DND-41 (cell line): ENCODE measurements around the gene MMP14.

Source experiments
- ATAC-seq: fragments of 200-7000 bp; cut with Tn5 transposase; 3 replicates; pipeline ENCODE4 v1.9.1; 2021; ENCODE audit warnings: low read depth; ENCODE audit not compliant: insufficient read depth
- DNase-seq: peaks from one replicate; pipeline ENCODE4 v3.0.0-alpha.2; 2020
- H2AFZ ChIP-seq: 2 replicates; pipeline ENCODE4 v1.6.0; 2012; ENCODE audit warnings: low read depth, low read length
- H3K27ac ChIP-seq: 2 replicates; pipeline ENCODE4 v1.5.1; 2012; ENCODE audit warnings: low read length, inconsistent platforms
- H3K27me3 ChIP-seq: fragments of 200-600 bp; sonication (generic); 2 replicates; pipeline ENCODE4 v1.6.0; 2012; ENCODE audit warnings: low read length, mild to moderate bottlenecking, inconsistent platforms; ENCODE audit not compliant: insufficient read depth, poor library complexity
- H3K36me3 ChIP-seq: 2 replicates; pipeline ENCODE4 v1.5.1; 2012; ENCODE audit warnings: low read length, inconsistent platforms; ENCODE audit not compliant: insufficient read depth
- H3K4me1 ChIP-seq: 2 replicates; pipeline ENCODE4 v1.5.1; 2012; ENCODE audit warnings: mild to moderate bottlenecking, low read length; ENCODE audit not compliant: insufficient read depth
- H3K4me2 ChIP-seq: 2 replicates; pipeline ENCODE4 v1.6.0; 2012; ENCODE audit warnings: mild to moderate bottlenecking, moderate library complexity, low read length, inconsistent platforms; ENCODE audit not compliant: insufficient read depth
- H3K4me3 ChIP-seq, 2 experiments: fragments of 200-600 bp in 1 of 2; shearing (Covaris generic) in 1 of 2; 2 replicates each; pipeline ENCODE4 v1.5.1; 2012 to 2016; ENCODE audit warnings: inconsistent platforms in 2 of 2, low read length in 2 of 2, mild to moderate bottlenecking in 2 of 2, low read depth in 1 of 2, moderate library complexity in 1 of 2
- H3K79me2 ChIP-seq: 2 replicates; pipeline ENCODE4 v1.6.0; 2012; ENCODE audit warnings: low read length, inconsistent platforms; ENCODE audit not compliant: insufficient read depth
- H3K9ac ChIP-seq: 2 replicates; pipeline ENCODE4 v1.6.0; 2012; ENCODE audit warnings: low read depth, mild to moderate bottlenecking, inconsistent platforms, low read length, moderate library complexity
- H3K9me3 ChIP-seq: 2 replicates; pipeline ENCODE4 v1.5.1; 2012; ENCODE audit warnings: low read length, moderate library complexity, mild to moderate bottlenecking, inconsistent platforms; ENCODE audit not compliant: insufficient read depth, severe bottlenecking
- H4K20me1 ChIP-seq: 2 replicates; pipeline ENCODE4 v1.6.0; 2012; ENCODE audit warnings: low read length; ENCODE audit not compliant: insufficient read depth
- EZH2 ChIP-seq: IDR thresholded peaks from 3 replicates; pipeline ENCODE4 v1.6.1; 2012; ENCODE audit warnings: borderline replicate concordance, low read depth, mild to moderate bottlenecking, moderate library complexity, low read length, inconsistent platforms; ENCODE audit not compliant: severe bottlenecking
- TF ChIP-seq, protein P1 (sequence below): IDR thresholded peaks from 2 replicates; pipeline ENCODE4 v1.5.1; 2012; ENCODE audit warnings: borderline replicate concordance, low read length, moderate library complexity, mild to moderate bottlenecking; ENCODE audit not compliant: poor library complexity, severe bottlenecking; ENCODE audit errors: extremely low read depth

MMP14 gene

DNA sequence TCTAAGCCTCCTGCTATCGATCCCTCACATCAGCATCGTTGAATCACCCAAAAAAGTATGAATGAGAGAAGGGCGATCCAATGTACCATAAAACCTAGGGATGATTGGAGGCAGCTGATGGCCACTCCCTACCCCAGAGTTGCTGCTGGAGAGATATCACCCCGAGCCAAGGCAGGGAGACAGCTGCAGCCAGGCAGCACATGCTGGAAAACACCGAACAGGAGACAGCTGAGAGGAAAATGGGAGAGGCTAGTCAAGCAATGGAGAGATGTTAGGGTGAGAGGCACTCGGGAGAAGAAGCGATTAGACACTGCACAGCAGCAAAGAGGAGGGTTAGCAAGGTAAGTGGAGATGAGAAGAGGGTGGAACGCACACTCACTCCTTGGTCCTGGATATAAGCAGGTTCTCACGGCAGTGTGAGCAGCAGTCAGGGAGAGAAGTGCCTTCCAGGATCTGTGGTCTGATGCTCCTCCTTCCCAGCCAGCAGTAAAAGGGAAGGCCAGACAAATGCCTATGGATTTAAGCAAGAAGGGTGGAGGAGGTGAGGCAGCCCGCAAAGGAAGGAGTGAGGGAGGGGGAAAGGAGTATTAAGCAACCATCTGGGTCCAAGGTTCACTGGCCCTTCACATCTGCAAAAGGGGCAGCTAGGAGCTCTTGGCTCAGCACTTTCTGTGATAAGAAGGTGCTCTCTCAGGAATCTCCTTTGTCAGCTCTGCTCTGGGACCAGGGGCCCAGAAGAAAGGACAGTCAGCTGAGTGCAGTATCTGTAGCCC lies 21.3 kb upstream of the MMP14 start, which contains the start of gene SLC7A7:
SLC7A7 (minus strand) TSS at position 495 of the 773 bp plus-strand sequence. CDS start 2,037 bp downstream, outside the sequence.
- Histone ChIP-seq H3K4me1 (peaks cover 5% of the 10 kb centered on the region; the same call in 1 of the 2 replicates), H2AFZ (peak within 1 kb of the TSS; percentile 53; the same call in 1 of the 2 replicates), H3K4me2 (no peak within 1 kb of the TSS), H3K27ac (no peak within 1 kb of the TSS), H3K9ac (no peak within 1 kb of the TSS), H3K4me3 (no peak within 1 kb of the TSS), H3K9me3 (no peaks in the 10 kb centered on the region), H3K36me3 (no peaks in the 10 kb centered on the region), H4K20me1 (no peaks in the 10 kb centered on the region), H3K79me2 (no peaks in the 10 kb centered on the region), H3K27me3 (peaks cover 6% of the 10 kb centered on the region)
- DNase-seq (no peak), ATAC-seq (0 out of 3 replicates have a peak, but pooled peaks have one; percentile 5)
- TF ChIP-seq EZH2, result no peak
- TF ChIP-seq, protein P1, sequence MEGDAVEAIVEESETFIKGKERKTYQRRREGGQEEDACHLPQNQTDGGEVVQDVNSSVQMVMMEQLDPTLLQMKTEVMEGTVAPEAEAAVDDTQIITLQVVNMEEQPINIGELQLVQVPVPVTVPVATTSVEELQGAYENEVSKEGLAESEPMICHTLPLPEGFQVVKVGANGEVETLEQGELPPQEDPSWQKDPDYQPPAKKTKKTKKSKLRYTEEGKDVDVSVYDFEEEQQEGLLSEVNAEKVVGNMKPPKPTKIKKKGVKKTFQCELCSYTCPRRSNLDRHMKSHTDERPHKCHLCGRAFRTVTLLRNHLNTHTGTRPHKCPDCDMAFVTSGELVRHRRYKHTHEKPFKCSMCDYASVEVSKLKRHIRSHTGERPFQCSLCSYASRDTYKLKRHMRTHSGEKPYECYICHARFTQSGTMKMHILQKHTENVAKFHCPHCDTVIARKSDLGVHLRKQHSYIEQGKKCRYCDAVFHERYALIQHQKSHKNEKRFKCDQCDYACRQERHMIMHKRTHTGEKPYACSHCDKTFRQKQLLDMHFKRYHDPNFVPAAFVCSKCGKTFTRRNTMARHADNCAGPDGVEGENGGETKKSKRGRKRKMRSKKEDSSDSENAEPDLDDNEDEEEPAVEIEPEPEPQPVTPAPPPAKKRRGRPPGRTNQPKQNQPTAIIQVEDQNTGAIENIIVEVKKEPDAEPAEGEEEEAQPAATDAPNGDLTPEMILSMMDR, result no peak

DNA sequence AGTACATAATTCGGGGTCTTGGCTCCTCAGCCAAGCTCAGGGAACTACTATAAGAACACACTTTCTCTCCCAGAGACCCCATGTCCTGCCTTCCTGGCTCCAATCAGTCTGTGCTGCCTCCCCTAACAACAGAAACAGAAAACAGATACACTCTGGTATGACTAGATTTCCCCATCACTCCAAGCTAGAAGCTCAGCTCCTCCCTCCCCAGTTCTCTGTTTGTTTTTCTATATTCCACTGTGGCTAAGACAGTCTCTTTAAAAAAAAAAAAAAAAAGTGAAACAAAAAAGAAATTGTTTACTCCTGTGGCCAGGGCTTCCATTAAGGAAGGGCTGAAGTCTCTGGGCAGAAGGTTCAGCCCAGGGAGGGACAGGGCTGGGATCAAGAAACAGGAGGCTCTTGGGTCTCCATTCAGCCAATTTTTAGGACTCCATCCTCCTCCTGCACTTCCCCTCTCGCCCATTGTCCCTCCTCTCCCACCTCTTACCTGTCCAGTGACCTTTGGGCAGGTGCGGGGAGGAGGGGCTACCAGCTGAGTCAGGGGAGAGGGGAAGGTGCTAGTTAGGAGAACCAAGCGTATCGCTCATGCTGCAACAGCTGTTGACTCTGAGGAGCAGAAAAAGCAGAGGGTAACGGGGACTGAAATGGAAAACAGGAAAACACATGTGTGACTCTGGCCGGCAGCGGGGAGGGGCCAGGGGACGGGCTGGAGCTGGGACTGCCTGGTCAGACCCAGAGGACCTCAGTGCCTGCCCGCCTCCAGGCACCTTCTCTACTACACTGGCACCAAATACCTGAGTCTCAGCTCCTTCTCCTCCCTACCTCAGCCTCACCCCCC lies 17.0 kb upstream of the MMP14 start:
- Histone ChIP-seq H3K9me3 (no peaks in the 10 kb centered on the region), H3K4me3 (no peak overlapping the region), H3K27ac (no peak overlapping the region), H3K4me1 (peaks cover 10% of the 10 kb centered on the region), H3K9ac (no peak overlapping the region), H3K4me2 (no peak overlapping the region), H4K20me1 (no peaks in the 10 kb centered on the region), H3K79me2 (no peaks in the 10 kb centered on the region), H2AFZ (no peak overlapping the region; the same call in 1 of the 2 replicates), H3K36me3 (no peaks in the 10 kb centered on the region), H3K27me3 (peaks cover 6% of the 10 kb centered on the region)
- no peak for TF ChIP-seq EZH2
- TF ChIP-seq, protein P1, result no peak
- no peak for ATAC-seq
- DNase-seq, result no peak

DNA sequence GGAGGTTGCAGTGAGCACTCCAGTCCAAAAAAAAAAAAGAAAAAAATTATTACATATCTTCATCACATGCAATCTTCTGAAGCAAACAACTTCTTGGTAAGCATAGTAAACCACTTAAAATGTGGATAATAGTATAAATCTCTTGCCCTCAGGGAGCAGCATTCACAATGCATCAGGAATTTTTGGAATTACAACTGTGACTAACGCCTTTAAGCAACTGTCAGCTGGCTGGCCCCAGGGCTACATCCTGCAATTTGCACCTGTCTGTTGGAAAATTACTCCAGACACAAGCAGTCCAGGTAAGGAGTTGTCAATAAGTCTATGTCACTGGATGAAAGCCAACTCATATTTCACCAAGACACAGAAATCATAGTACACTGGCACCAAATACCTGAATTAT lies 15.7 kb upstream of the MMP14 start:
- no peaks in the 10 kb centered on the region for H3K9me3 ChIP-seq
- no peak overlapping the region for H3K4me2 ChIP-seq
- H3K4me3 ChIP-seq, result no peak overlapping the region
- no peaks in the 10 kb centered on the region for H3K36me3 ChIP-seq
- TF ChIP-seq, protein P1, result no peak
- no peak for TF ChIP-seq EZH2
- H3K4me1 ChIP-seq, result peaks cover 20% of the 10 kb centered on the region
- H3K79me2 ChIP-seq, result no peaks in the 10 kb centered on the region
- no peak overlapping the region for H2AFZ ChIP-seq
- ATAC-seq (no peak), DNase-seq (no peak)
- H3K9ac ChIP-seq, result no peak overlapping the region
- no peak overlapping the region for H3K27ac ChIP-seq
- H3K27me3 ChIP-seq, result peaks cover 3% of the 10 kb centered on the region
- H4K20me1 ChIP-seq, result no peaks in the 10 kb centered on the region
